Measurements from ENCODE around the gene GPM6B. TPM values are rescaled to one million over a fixed set of nuclear protein-coding genes. Genes with fewer than 3 reads are reported as not detected.

Gene GPM6B
- total RNA-seq, 6 experiments from 2014 or later = not detected

- no peak for TF ChIP-seq CTCF (IDR thresholded peaks at IDR 0.05)
- no peaks in the 10 kb centered on the region for H3K36me3 Mint-ChIP-seq (ENCODE audit: low read depth)
- no peaks in the 10 kb centered on the region for H3K4me1 Mint-ChIP-seq (ENCODE audit: low read depth)
- DNase-seq = no peak
- H3K9me3 Mint-ChIP-seq = no peaks in the 10 kb centered on the region
- peaks cover 2% of the 10 kb centered on the region; the same call in 1 of the 2 replicates for H3K27me3 Mint-ChIP-seq (ENCODE audit: insufficient read depth)
- no peak overlapping the region for H3K4me3 Mint-ChIP-seq
- H3K27ac Mint-ChIP-seq = no peak overlapping the region
Measured at GRCh38 chrX:13829983-13830382, 13.1 kb upstream of the GPM6B start.

DNA sequence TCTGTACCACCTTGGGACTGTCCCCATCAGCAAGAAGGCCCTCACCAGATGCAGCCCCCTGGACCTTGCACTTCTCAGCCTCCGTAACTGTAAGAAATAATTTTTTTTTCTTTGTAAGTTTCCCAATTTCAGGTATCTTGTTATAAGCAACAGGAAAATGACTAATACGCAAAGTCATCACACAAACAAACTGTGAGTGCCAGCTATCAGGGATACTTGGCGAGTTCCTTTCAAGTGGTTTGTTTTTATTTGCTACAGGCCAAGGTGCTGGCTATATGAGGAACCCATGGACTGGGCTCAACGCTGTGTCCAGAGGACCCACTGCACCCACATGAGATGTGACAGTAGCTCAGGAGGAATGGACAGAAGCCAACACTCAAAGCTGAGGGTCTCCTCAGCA is 11.5 kb upstream of the GPM6B start:
- TF ChIP-seq CTCF (IDR thresholded peaks at IDR 0.05) = no peak
- Mint-ChIP-seq H3K4me1 (ENCODE audit: low read depth) (no peaks in the 10 kb centered on the region), H3K27ac (no peak overlapping the region), H3K27me3 (ENCODE audit: insufficient read depth) (peaks cover 4% of the 10 kb centered on the region; the same call in 1 of the 2 replicates), H3K36me3 (ENCODE audit: low read depth) (no peaks in the 10 kb centered on the region), H3K9me3 (no peaks in the 10 kb centered on the region), H3K4me3 (no peak overlapping the region)
- DNase-seq = no peak

DNA sequence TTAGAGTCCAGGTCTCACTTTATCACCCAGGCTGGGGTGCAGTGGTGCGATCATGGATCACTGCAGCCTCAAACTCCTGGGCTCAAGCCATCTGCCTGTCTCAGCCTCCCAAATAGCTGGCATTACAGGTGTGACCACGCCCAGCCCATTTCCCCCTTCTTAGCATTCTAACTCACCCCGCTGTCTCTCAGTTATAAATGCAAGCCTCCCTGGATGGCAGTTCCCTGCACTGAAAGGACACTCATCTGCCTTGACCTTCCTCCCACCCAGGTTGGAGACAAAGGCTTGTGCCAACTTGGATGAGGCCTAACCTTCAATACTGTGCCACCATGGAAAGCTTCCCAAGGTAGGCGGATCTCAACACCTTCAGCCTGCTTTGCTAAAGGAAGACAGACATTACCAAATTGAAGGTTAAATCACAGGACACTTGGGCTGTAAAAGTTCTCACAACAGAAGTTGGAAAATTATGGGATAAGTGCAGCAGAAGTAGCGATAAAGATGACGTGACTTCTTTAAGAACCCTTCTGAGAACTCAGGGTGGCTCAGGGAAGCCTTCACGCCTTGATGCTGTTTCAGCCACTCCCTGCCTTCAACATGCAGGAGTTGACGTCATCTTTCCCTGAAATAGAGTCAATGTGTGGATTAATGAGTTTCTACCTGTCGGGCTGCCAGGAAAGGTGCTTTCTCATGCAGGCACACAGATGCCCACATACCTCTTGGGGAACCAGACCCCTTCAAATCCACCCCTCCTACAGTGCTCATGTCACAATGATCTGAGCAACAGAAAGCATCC is 10.6 kb upstream of the GPM6B start:
- H3K27ac Mint-ChIP-seq = no peak overlapping the region
- no peaks in the 10 kb centered on the region for H3K9me3 Mint-ChIP-seq
- H3K4me1 Mint-ChIP-seq (ENCODE audit: low read depth) = no peaks in the 10 kb centered on the region
- DNase-seq = no peak
- no peak overlapping the region for H3K4me3 Mint-ChIP-seq
- no peaks in the 10 kb centered on the region for H3K36me3 Mint-ChIP-seq (ENCODE audit: low read depth)
- TF ChIP-seq CTCF (IDR thresholded peaks at IDR 0.05) = no peak
- peaks cover 4% of the 10 kb centered on the region; the same call in 1 of the 2 replicates for H3K27me3 Mint-ChIP-seq (ENCODE audit: insufficient read depth)

- H3K4me1 Mint-ChIP-seq (ENCODE audit: low read depth) = no peaks in the 10 kb centered on the region
- H3K4me3 Mint-ChIP-seq = no peak overlapping the region
- H3K27me3 Mint-ChIP-seq (ENCODE audit: insufficient read depth) = peaks cover 4% of the 10 kb centered on the region; the same call in 1 of the 2 replicates
- H3K27ac Mint-ChIP-seq = no peak overlapping the region
- H3K9me3 Mint-ChIP-seq = no peaks in the 10 kb centered on the region
- TF ChIP-seq CTCF (IDR thresholded peaks at IDR 0.05) = no peak
- DNase-seq = no peak
- H3K36me3 Mint-ChIP-seq (ENCODE audit: low read depth) = no peaks in the 10 kb centered on the region
Measured at GRCh38 chrX:13826770-13827169, 9.9 kb upstream of the GPM6B start.

GRCh38 chrX:13825178-13825762 is 8.4 kb upstream of the GPM6B start:
- Mint-ChIP-seq H3K36me3 (ENCODE audit: low read depth) (no peaks in the 10 kb centered on the region), H3K27me3 (ENCODE audit: insufficient read depth) (peaks cover 4% of the 10 kb centered on the region; the same call in 1 of the 2 replicates), H3K9me3 (no peaks in the 10 kb centered on the region), H3K27ac (no peak overlapping the region), H3K4me3 (no peak overlapping the region), H3K4me1 (ENCODE audit: low read depth) (no peaks in the 10 kb centered on the region)
- no peak for TF ChIP-seq CTCF (IDR thresholded peaks at IDR 0.05)
- DNase-seq = no peak

All from HFFc6 (cell line).